ENCODE results near the gene WWP2.
"Not testable (repeated sequence)": the region's sequence is repeated elsewhere in the genome, so short reads cannot be mapped to it uniquely, and the experiment has no call there.

The WWP2 gene

GRCh38 chr16:69854776-69855175, 92.6 kb downstream of the WWP2 start:
- H3K36me3 ChIP-seq (ENCODE audit: insufficient read depth, low read length); H3K4me3 ChIP-seq (ENCODE audit: low read length); H3K27me3 ChIP-seq (ENCODE audit: control insufficient read depth, insufficient read depth, low read length); H3K4me1 ChIP-seq (ENCODE audit: control insufficient read depth, insufficient read depth, low read length); H3K4me2 ChIP-seq (ENCODE audit: low read length); H3K9ac ChIP-seq (ENCODE audit: low read depth, low read length); H3K9me3 ChIP-seq (replicated peaks; ENCODE audit: low read length): not testable (repeated sequence)

GRCh38 chr16:69855592-69855991, 93.5 kb downstream of the WWP2 start:
- no peak overlapping the region for H3K4me2 ChIP-seq (ENCODE audit: low read length)
- H3K4me3 ChIP-seq (ENCODE audit: low read length), result no peak overlapping the region
- no peak overlapping the region for H3K9ac ChIP-seq (ENCODE audit: low read depth, low read length)
- H3K36me3 ChIP-seq (ENCODE audit: insufficient read depth, low read length), result no peaks in the 10 kb centered on the region
- H3K4me1 ChIP-seq (ENCODE audit: control insufficient read depth, insufficient read depth, low read length), result no peaks in the 10 kb centered on the region
- H3K27me3 ChIP-seq (ENCODE audit: control insufficient read depth, insufficient read depth, low read length), result no peaks in the 10 kb centered on the region
- no peaks in the 10 kb centered on the region for H3K9me3 ChIP-seq (replicated peaks; ENCODE audit: low read length)

- Histone ChIP-seq H3K27me3 (ENCODE audit: control insufficient read depth, insufficient read depth, low read length) (no peaks in the 10 kb centered on the region), H3K4me2 (ENCODE audit: low read length) (no peak overlapping the region), H3K36me3 (ENCODE audit: insufficient read depth, low read length) (no peaks in the 10 kb centered on the region), H3K4me1 (ENCODE audit: control insufficient read depth, insufficient read depth, low read length) (no peaks in the 10 kb centered on the region), H3K4me3 (ENCODE audit: low read length) (no peak overlapping the region), H3K9me3 (replicated peaks; ENCODE audit: low read length) (no peaks in the 10 kb centered on the region), H3K9ac (ENCODE audit: low read depth, low read length) (no peak overlapping the region)
These were observed 96.3 kb downstream of the WWP2 start for GRCh38 chr16:69858191-69859104.

GRCh38 chr16:69859105-69859989, 97.2 kb downstream of the WWP2 start:
- H3K4me3 ChIP-seq (ENCODE audit: low read length), result no peak overlapping the region
- no peak overlapping the region for H3K9ac ChIP-seq (ENCODE audit: low read depth, low read length)
- H3K9me3 ChIP-seq (replicated peaks; ENCODE audit: low read length), result no peaks in the 10 kb centered on the region
- H3K4me1 ChIP-seq (ENCODE audit: control insufficient read depth, insufficient read depth, low read length), result no peaks in the 10 kb centered on the region
- H3K27me3 ChIP-seq (ENCODE audit: control insufficient read depth, insufficient read depth, low read length), result no peaks in the 10 kb centered on the region
- H3K4me2 ChIP-seq (ENCODE audit: low read length), result no peak overlapping the region
- no peaks in the 10 kb centered on the region for H3K36me3 ChIP-seq (ENCODE audit: insufficient read depth, low read length)

GRCh38 chr16:69860233-69861231, 98.4 kb downstream of the WWP2 start:
- Histone ChIP-seq H3K4me2 (ENCODE audit: low read length) (no peak overlapping the region), H3K4me3 (ENCODE audit: low read length) (no peak overlapping the region), H3K9ac (ENCODE audit: low read depth, low read length) (no peak overlapping the region), H3K36me3 (ENCODE audit: insufficient read depth, low read length) (no peaks in the 10 kb centered on the region), H3K27me3 (ENCODE audit: control insufficient read depth, insufficient read depth, low read length) (no peaks in the 10 kb centered on the region), H3K4me1 (ENCODE audit: control insufficient read depth, insufficient read depth, low read length) (no peaks in the 10 kb centered on the region), H3K9me3 (replicated peaks; ENCODE audit: low read length) (no peaks in the 10 kb centered on the region)

- Histone ChIP-seq H3K4me3 (ENCODE audit: low read length) (no peak overlapping the region), H3K27me3 (ENCODE audit: control insufficient read depth, insufficient read depth, low read length) (no peaks in the 10 kb centered on the region), H3K4me2 (ENCODE audit: low read length) (no peak overlapping the region), H3K9me3 (replicated peaks; ENCODE audit: low read length) (no peaks in the 10 kb centered on the region), H3K9ac (ENCODE audit: low read depth, low read length) (no peak overlapping the region), H3K4me1 (ENCODE audit: control insufficient read depth, insufficient read depth, low read length) (peaks cover 4% of the 10 kb centered on the region), H3K36me3 (ENCODE audit: insufficient read depth, low read length) (no peaks in the 10 kb centered on the region)
These were observed 99.3 kb downstream of the WWP2 start for GRCh38 chr16:69861292-69862030.

- H3K4me2 ChIP-seq (ENCODE audit: low read length), result no peak overlapping the region
- no peaks in the 10 kb centered on the region for H3K27me3 ChIP-seq (ENCODE audit: control insufficient read depth, insufficient read depth, low read length)
- H3K9me3 ChIP-seq (replicated peaks; ENCODE audit: low read length), result no peaks in the 10 kb centered on the region
- peaks cover 4% of the 10 kb centered on the region for H3K4me1 ChIP-seq (ENCODE audit: control insufficient read depth, insufficient read depth, low read length)
- no peak overlapping the region for H3K9ac ChIP-seq (ENCODE audit: low read depth, low read length)
- H3K4me3 ChIP-seq (ENCODE audit: low read length), result no peak overlapping the region
- no peaks in the 10 kb centered on the region for H3K36me3 ChIP-seq (ENCODE audit: insufficient read depth, low read length)
These were observed 101.5 kb downstream of the WWP2 start for GRCh38 chr16:69863401-69864281.

GRCh38 chr16:69865701-69866100, 103.6 kb downstream of the WWP2 start:
- no peak overlapping the region for H3K9ac ChIP-seq (ENCODE audit: low read depth, low read length)
- H3K4me2 ChIP-seq (ENCODE audit: low read length), result no peak overlapping the region
- peaks cover 4% of the 10 kb centered on the region for H3K4me1 ChIP-seq (ENCODE audit: control insufficient read depth, insufficient read depth, low read length)
- H3K9me3 ChIP-seq (replicated peaks; ENCODE audit: low read length), result no peaks in the 10 kb centered on the region
- no peak overlapping the region for H3K4me3 ChIP-seq (ENCODE audit: low read length)
- H3K36me3 ChIP-seq (ENCODE audit: insufficient read depth, low read length), result no peaks in the 10 kb centered on the region
- H3K27me3 ChIP-seq (ENCODE audit: control insufficient read depth, insufficient read depth, low read length), result no peaks in the 10 kb centered on the region

- Histone ChIP-seq H3K9me3 (replicated peaks; ENCODE audit: low read length) (no peaks in the 10 kb centered on the region), H3K36me3 (ENCODE audit: insufficient read depth, low read length) (peaks cover 9% of the 10 kb centered on the region), H3K4me2 (ENCODE audit: low read length) (no peak overlapping the region), H3K9ac (ENCODE audit: low read depth, low read length) (no peak overlapping the region), H3K4me3 (ENCODE audit: low read length) (no peak overlapping the region), H3K4me1 (ENCODE audit: control insufficient read depth, insufficient read depth, low read length) (peaks cover 4% of the 10 kb centered on the region), H3K27me3 (ENCODE audit: control insufficient read depth, insufficient read depth, low read length) (no peaks in the 10 kb centered on the region)
These were observed 105.8 kb downstream of the WWP2 start for GRCh38 chr16:69867784-69868560.

All from skeletal muscle satellite cell (primary cell).